Tongue (tissue), 2 donors: ENCODE results near the gene DNAJC15. TPM values are rescaled to one million over a fixed set of nuclear protein-coding genes. Genes with fewer than 3 reads are reported as not detected.
A peak's percentile ranks its signal among the peaks of the same experiment; 100 is the strongest.
"Not testable (repeated sequence)": the region's sequence is repeated elsewhere in the genome, so short reads cannot be mapped to it uniquely, and the experiment has no call there.

ENCODE experiments used
- DNase-seq: peaks from one replicate; pipeline ENCODE4 v3.0.0-alpha.2; 2015
- total RNA-seq: library from RNA; depleted of rRNA; stranded (reverse); fragments of >200 nt; gene quantifications from one replicate; pipeline ENCODE4 v1.2.3, GENCODE V29; 2014

Gene DNAJC15
- 8.9 TPM for total RNA-seq

DNA sequence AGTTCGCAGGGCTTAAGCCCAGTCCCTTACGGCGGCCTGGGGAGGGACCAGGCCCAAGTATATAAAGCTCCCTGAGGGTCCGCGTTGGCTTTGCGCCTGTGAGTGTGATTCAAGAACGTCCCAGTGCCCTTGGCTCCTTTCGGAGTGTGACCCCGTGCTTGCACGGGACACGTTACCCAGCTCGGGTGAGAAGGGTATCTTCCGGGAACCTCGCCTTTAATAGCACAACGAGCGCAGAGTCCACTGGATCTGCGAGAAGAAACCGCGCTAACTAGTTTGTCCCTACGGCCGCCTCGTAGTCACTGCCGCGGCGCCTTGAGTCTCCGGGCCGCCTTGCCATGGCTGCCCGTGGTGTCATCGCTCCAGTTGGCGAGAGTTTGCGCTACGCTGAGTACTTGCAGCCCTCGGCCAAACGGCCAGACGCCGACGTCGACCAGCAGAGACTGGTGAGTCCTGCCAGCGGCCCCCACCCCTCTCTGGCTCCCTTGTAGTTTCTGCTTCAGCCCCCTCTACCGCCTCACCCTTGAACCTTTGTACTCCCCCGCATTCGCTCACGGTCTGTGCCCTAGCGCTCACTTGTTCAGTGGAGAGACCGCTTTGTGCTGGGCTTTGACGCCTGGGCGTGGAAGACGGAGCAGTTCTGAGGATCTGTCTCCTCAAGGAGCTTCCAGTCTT lies at the start of gene DNAJC15:
TSS of gene DNAJC15 (plus strand) at position 298 of the 675 bp plus-strand sequence. CDS start at position 339, 41 bp downstream.
- DNase-seq = peak; percentile 91

DNA sequence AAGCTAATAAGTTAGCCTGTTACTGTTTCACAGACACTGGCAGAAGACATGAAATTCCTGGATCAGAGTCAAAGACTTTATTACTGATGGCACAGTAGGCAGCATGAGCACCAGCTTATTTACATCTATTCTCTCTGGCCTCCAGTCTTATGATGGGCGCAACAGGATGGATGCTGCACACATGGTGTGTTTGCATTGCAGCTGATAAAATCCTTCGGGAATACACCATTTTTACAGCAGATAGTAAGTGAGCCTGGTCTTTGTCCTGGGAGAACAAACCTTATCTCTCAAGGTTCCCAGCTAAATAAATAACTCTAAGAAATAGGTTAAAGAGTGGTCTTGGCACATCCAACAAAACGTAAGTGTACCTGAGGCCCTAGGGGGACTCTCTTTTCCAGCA lies 47.3 kb upstream of the DNAJC15 start:
- no peak for DNase-seq

DNA sequence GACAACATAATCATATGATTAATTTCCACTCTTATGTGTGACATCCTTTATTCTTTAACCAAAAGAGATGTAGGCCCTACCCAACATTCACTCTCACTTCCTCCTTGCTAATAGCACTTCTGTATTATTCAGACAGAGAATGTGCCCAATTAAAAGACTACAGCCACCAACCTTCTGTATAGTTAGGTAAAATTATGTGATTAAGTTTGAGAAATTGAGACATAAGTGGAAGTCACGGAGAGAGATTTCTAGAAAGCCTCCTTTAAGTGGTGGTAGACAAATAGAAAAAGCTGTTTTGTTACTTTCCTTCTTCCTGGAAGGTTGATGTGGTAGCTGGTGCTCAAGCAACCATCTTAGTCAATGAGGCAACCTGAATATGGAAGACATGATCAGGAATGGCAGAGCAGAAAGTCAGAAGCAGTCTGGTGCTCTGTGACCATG lies 46.1 kb upstream of the DNAJC15 start:
- DNase-seq = no peak

DNA sequence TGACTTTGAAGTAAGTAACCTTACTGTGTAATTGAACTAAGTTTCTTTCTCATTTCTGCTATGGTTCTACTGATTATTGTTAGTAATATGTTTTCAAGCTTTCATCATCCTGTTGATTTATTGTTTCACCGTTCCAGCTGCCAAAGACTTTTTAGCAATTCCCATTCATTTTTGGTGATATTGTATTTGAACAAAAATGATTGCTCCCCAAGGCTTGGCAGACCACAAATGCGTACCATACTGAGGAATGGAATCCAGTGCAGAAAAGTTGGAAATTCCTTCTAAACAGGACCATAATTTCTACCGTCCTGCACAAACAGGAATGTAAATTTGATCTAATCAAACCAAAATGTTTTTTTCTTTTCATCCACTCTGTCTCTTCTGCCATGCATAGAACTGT lies 42.1 kb upstream of the DNAJC15 start:
- DNase-seq = no peak

DNA sequence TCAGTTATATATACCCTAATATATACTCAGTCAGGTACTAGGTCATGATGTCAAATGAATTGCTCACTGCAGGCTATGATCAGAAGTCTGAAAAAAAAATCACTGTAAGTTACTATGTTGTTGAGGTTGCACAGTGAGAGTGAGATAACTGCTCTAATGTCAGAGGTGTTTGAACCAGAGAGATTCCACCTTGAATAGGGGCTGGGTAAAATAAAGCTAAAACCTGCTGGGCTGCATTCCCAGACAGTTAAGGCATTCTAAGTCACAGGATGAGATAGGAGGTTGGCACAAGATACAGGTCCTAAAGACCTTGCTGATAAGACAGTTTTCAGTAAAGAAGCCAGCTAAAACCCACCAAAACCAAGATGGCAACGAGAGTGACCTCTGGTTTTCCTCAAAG lies 41.5 kb upstream of the DNAJC15 start:
- no peak for DNase-seq

DNA sequence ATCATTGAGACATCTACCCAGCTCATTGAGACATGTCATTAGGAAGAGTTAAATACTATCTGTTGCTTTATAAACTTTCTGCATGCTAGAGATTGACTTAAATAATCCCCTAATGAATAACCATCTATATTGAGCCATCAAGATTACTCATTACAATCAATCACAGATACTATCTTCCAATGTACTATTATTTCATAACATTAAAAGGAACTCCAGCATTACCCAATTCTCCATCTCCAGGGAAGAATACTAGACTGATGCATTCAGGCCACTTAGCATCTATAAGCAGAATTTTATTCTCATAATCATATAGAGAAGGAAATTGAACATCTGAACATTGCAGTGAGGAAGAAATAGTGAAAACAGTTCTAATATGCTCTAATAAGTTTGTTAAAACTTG lies 39.4 kb upstream of the DNAJC15 start:
- no peak for DNase-seq

DNA sequence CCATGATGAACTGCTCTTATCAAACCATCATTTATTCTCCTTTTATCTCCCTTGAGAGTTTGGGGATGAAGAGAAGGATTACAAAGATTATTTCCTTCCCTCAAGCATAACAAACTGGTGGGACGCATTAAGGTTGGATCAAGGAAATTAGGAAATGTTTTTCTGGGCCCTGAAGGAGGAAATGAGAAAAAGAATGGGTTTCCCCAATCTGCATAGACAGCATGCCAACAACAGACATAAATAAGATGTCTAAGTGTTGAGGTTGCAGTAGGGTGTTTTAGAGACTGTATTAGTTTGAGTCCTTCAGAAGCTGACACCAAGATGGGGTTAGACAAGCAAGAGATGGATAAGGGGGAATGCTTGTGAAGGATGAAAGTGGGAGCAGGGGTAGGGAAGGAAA lies 38.7 kb upstream of the DNAJC15 start:
- DNase-seq = no peak

DNA sequence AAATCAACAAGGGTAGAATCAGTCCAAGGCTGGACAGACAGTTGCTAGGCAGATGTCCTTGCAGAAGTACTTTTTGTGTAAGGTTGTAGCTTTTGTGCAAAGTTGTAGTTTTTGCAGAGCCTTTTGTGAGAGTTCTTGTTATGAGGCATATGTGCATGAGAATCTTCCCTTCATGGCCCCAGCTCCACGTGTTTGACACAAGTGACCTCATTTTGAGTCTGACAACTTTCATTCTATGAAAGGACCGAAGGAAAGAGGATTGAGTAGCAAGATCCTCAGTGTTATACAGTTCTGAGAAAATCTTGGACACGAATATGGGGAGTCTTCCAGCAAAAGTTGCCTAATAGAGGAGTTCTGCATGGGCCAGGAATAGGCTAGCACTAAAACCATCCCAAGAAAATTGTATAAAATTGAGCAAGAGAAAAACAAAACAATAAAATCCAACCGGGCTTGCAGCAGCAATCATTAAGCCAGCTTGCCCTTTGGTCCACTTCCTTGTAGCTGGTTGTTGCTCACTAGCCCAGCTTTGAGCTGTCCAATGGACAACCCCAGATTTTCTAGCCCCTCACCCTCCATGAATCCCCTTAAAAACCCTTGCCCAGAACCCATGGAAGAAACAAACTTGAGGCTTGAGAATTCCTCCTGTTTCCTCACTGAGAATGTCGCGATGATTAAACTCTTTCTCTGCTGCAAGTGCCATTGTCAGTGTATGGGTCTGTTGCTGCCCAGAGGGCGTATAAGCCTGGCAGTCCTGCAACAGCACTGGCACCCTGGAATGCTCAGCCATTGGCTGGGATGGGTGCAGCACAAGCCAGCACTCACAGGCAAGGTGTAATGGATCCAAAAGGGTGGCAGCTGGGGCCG lies 37.8 kb upstream of the DNAJC15 start:
- DNase-seq = no peak

DNA sequence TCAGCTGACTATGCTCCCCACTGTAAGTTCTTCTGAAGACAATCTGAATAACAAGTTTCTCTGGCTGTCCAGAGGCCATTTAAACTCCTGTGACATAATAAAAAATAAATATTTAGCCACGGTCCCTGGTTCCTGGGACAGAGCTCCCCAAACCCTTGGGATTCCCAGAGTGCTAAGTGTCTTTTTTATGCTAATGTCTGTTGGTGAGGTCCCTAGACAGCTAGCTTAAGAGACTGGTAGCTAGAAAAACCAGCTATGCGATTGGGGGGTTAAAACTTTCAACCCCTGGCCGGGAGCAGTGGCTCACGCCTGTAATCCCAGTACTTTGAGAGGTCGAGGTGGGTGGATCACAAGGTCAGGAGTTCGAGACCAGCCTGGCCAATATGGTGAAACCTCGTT lies 37.2 kb upstream of the DNAJC15 start:
- no peak for DNase-seq

DNA sequence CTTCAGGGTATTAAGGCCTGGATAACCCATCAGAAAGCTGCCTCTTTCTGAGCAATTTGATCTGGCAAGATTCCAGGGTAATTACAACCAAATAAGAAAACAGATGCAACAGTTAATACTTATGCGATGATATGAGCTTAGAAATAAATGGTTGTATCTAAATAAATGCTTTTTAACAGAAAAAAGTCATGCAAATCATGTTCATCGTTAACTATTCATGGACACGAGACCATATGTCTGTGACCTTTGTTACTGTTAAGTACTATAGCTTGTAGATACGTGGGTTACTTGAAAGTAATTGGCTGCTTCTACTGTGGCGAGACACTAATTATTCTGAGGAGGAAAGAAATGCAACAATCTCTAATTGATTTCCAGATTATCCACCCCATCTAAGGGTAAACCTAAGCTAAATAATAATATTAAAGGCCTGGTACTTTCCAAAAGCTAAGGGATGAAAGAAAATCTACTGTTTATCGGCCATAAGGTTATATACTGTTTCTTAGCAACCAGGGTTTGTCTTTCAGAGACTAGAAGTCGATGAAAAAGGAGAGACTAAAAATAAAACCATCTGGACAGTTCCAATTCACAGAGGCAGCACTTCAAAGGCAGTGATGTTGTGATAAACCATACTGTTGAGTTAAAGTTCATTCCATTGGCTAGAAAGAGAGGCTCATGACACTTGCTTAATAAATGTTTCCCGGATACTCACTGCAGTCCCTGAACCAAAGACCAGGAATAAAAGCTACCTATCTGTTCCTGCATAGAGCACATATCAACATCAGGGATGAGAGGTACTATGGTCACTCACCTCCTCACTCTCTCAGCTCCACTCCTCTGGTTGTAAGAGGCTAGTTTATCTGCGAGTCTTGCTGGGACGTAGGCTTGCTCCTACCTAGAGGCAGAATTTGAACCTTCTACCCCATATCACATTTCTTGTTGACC lies 32.8 kb upstream of the DNAJC15 start:
- peak; percentile 47 for DNase-seq

DNA sequence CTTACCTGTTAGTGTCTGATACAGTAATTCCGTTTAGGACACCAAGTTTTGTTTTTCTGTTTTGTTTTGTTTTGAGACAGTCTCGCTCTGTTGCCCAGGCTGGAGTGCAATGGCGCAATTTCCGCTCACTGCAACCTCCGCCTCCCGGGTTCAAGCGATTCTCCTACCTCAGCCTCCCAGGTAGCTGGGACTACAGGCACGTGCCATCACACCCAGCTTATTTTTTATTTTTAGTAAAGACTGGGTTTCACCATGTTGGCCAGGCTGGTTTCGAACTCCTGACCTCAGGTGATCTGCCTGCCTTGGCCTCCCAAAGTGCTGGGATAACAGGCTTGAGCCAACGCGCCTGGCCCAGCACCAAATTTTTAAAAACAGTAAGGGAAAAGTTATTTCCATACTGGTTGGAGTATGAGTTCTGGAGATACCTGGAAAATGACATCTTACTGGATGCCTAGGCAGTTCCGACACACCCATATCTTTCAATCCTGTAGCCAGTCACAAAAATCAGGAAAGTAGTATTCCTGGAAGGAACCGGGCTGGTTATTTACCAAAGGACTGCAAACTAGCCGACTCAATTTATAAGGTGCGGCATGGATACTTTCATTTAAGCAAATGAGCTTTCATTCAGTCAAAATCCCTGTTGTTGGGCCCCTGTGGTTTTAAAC lies 32.0 kb upstream of the DNAJC15 start:
- DNase-seq = not testable (repeated sequence)

DNA sequence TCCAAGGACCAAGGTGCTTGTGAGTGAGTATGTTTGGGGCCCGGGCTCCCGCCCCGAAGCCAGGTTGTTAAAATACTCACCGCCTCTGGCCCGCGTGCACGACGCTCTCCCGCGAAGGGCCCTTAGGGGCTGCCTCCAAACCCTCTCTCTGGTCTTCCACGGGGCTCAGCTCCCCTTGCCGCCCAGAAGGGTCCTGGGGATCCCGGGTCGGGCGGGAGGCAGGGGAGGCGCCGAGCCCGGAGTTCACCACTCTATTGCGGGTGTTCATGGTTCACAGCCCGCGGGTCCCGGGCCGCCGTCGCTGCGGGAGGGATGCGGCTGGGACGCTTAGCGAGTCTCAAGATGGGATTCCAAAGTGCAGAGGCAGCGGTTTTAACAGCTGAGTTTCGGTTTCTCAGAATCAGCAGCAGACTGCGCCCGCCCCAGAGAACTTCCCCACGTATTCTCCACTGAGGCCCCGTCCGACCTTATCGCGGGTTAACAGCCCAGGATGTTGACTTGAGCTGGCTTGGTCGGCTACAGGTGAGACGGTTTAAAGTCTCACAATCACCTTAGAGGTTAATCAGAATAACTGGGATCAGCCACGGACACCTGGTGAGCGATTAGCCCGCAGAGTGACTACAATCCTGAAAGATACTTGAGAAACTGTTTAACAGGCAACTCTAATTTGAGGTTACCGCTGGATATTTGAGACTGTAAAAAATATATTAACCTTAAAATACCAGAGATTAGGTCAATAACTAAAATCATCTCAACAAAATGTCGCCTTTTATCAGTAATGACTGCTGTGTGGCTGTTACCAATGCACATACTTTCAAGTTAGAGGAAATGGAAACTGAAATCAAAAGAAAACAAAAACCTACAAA lies 31.3 kb upstream of the DNAJC15 start, which contains the start of gene EPSTI1:
TSS of gene EPSTI1 (minus strand) at position 344 of the 866 bp plus-strand sequence. CDS start at position 268, 76 bp downstream.
- peak; percentile 80 for DNase-seq

DNA sequence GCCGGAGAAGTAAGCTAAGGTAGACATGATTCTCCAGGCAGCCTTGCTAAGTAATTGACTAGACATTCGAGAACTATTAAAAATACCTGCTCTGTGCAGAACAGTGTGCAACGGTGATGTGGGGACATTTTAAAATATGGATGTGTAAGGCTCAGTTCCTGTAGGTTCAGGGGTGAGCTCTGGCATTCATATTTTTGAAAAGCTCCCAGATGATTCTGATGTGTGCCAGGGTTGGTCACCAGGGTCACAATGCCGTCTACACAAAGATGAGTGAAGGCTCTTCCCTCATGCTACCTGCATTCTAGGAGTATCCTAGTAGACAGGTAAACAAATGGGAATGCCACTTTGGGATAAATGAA lies 30.6 kb upstream of the DNAJC15 start:
- DNase-seq = no peak

DNA sequence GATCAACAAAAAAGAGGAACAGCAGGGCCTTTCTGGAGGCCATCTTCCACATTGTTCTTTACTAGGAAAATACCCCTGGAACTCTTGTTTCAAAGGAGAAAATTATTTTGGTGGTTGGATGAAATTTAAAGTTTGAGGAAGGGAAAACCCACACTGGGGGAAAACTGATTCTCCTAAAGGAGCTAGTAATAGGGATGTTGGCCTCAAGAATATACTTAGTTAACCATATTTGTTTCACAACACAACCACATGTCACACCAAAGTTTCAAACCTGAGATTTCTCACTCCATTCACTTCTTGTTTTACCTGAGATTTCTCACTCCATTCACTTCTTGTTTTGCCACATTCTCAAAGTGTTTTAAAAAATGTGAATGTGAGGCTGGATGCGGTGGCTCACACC lies 28.5 kb upstream of the DNAJC15 start:
- no peak for DNase-seq

DNA sequence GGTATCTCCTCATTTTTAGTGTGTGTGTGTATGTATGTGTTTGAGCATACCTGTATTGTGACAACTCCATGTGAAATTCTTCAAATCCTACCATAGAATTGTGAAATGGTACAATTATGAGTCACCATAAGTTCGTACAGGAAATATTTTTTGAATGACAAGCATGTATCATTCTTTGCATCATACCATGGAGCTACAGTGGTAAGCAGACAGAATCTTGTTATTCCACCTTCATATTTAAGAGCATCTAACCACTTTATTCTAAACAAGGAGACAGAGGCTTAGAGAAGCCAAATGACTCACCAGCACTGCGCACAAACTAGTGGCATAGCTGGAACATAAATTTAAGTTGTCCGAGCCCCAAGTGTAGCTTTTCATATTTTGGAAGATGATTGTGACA lies 26.8 kb upstream of the DNAJC15 start:
- DNase-seq = no peak

DNA sequence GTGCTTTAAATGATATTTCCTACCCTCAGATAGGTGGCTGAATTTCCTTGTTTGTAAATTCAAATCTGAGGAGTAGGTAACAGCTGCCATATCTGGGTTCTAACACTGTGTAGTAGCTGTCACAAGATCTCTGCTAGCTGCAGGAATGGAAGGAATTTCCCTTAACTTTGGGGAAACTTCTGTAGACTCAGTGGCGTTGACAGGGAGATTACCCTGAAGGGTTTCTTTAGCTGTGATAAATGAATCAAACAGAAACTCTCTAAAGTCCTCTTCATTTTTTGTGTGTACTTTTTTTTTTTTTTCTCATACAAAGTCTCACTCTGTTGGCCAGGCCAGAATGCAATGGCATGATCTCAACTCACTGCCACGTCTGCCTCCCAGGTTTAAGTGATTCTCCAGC lies 26.0 kb upstream of the DNAJC15 start:
- no peak for DNase-seq

DNA sequence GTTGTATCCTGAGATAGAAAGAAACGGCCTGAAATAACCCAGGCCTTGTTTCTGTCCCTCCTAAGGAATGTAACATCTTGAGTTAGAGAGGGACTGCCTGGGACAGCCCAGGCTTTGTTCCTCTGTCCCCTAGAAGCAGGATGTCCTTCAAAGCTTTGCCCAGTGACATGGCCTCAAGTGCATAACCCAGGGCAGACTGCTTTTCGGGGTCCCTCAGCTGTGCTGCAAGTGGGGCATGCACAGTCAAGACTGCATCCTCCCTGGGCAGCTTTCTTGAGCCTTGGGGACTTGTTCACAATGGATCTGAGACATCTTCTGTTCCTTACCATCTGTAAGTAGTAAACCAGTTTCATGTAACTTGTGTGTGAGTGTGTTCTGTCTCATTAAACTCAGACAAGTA lies 23.9 kb upstream of the DNAJC15 start:
- DNase-seq = no peak

DNA sequence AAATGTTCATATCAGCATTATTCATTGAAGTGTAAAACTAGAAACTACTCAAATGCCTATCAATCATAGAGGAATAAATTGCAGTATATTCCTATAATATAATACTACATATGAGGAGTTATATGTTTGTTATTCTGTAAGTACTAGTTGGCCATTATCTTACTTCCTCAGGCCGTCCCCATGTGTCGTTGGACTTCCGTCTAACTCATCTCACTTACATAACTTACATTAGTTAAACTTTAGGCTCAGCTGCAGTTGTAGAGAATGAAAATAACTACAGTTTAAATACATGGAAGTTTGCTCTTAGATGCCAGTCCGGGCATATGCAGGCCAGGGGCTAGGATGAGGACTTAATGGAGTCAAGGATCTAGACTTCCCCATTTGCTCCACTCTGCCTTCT lies 22.7 kb upstream of the DNAJC15 start:
- no peak for DNase-seq

DNA sequence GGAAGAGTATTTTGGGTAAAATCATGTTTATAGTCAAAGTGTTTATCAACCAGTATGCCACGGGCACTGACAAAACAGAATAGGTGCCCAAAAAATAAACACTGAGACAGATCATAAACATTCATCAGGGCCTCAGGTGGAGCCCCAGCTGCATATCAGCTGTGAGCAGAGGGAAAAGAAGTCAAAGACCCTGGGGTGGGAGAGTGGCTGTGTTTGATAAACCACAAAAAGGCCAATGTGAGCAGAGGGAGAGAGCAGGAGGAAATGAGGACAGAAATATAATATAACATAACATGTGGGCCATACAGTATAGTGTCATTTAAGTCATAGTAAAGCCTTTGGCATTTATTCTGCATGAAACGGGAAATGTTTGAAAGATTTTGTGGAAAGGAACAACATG lies 21.4 kb upstream of the DNAJC15 start:
- no peak for DNase-seq

DNA sequence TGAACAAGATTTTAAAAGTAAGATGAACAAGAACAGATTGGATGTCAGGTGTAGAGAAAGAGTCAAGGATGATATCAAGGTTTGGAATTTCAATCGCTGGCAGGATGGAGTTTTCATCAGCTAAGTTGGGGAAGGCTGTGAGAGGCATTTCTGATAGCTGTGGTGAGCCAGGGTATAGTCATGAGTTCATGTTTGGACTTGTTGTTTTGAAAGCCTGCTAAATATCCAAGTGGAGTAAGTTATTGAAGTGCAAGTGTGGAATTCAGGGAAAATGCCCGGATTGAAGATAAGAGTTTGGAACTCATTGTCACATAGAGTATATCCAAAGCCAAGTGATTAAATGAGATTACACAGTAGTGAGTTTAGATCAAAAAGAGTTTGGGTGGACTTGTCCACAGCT lies 20.4 kb upstream of the DNAJC15 start:
- DNase-seq = no peak

DNA sequence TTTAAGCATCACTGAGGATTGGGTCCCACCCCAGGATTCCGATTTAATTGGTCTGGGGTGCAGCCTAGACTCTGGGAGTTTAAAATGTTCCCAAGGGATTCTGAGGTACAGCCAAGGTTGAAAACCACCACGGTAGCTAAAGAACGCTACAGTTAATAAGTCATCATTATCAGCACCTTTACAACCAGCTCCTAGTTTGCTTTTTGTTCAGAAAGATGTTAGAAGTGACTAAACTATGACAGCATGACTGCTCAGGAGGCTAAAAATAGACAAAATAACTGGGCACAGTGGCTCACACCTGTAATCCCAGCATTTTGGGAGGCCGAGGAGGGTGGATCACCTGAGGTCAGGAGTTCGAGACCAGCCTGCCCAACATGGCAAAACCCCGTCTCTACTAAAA lies 19.7 kb upstream of the DNAJC15 start:
- no peak for DNase-seq
